ENCODE measurements around the gene CPEB4. TPM values are rescaled to one million over a fixed set of nuclear protein-coding genes. Genes with fewer than 3 reads are reported as not detected.

The CPEB4 gene
- total and polyA plus RNA-seq, 7 donors, result 6.0 to 66.2 (median 27.8) TPM

GRCh38 chr5:173967241-173967640 lies 79.1 kb downstream of the CPEB4 start:
- H3K4me1 ChIP-seq, result peaks cover 0 to 10% (median 4%) of the 10 kb centered on the region in 4 donors
- no peak for DNase-seq
- H3K4me3 ChIP-seq, result no peak overlapping the region
- H3K9me3 ChIP-seq, result no peaks in the 10 kb centered on the region
- no peak for TF ChIP-seq CTCF (IDR thresholded peaks at IDR 0.05)
- TF ChIP-seq EP300 (IDR thresholded peaks at IDR 0.05), result no peak
- no peak for TF ChIP-seq POLR2AphosphoS5 (IDR thresholded peaks at IDR 0.05)
- TF ChIP-seq POLR2A (IDR thresholded peaks at IDR 0.05), result no peak
- no peaks in the 10 kb centered on the region for H3K36me3 ChIP-seq
- no peaks in the 10 kb centered on the region for H3K27me3 ChIP-seq
- no peak overlapping the region for H3K27ac ChIP-seq
- intact Hi-C loops (cut with DNase I), result no loop called here
- 61 to 71% methylated on average over 4 of the region's 4 CpGs for WGBS, 2 donors

- Histone ChIP-seq H3K27me3 (no peaks in the 10 kb centered on the region), H3K36me3 (no peaks in the 10 kb centered on the region), H3K27ac (no peak overlapping the region), H3K9me3 (no peaks in the 10 kb centered on the region), H3K4me3 (no peak overlapping the region), H3K4me1 (peaks cover 0 to 11% (median 5%) of the 10 kb centered on the region in 4 donors)
- intact Hi-C loops (cut with DNase I), result no loop called here
- no peak for TF ChIP-seq POLR2AphosphoS5 (IDR thresholded peaks at IDR 0.05)
- no peak for TF ChIP-seq POLR2A (IDR thresholded peaks at IDR 0.05)
- TF ChIP-seq CTCF (IDR thresholded peaks at IDR 0.05), result no peak
- no peak for TF ChIP-seq EP300 (IDR thresholded peaks at IDR 0.05)
- 77 to 85% methylated on average over 9 of the region's 9 CpGs for WGBS, 2 donors
- no peak for DNase-seq
These were observed 80.1 kb downstream of the CPEB4 start for GRCh38 chr5:173968154-173968797.

DNA sequence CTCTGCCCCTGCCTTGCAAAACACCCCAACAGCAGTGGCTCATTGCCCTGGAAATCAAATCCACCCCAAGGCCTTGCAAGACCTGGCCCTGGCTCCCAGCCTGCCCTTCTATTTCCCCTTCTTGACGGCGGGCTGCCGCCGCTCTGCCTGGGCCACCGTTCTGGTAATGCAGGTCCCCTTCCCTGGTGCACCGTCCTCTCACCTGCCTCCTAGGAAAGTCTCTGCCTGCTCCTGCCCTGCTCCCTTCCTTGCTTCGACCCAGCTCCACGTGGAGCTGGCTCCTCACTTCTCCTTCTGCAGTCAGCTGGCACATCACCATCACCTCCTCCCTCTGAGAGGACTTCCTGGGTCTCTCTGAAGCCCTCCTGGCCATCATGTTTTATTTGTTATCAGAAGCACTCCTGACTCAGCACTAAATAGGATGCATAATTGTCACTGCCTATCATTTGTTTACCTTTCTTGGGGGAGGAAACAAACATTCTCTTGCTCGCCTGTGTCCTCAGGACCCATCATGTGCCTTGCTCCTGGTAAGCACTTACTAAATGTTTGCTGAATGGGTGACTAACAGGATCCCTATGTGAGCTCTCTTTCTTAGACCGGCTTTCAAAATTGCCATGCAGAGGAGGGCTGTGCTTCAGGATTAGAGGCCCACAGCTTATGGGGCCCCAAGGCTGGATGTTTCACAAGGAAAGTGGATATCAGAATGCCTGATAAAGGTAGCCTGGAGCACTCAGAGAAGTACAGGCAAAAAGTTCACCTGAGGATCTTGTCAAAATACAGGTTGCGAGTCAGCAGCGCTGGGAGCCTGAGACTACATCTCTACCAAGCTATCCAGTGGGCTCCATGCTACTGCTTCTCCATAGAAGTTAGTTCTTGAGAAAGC lies 81.3 kb downstream of the CPEB4 start:
- Histone ChIP-seq H3K9me3 (no peaks in the 10 kb centered on the region), H3K4me3 (no peak overlapping the region), H3K27me3 (no peaks in the 10 kb centered on the region), H3K36me3 (no peaks in the 10 kb centered on the region), H3K4me1 (peaks cover 0 to 11% (median 5%) of the 10 kb centered on the region in 4 donors), H3K27ac (no peak overlapping the region)
- WGBS, 2 donors, result 76 to 85% methylated on average over 12 of the region's 12 CpGs
- TF ChIP-seq POLR2AphosphoS5 (IDR thresholded peaks at IDR 0.05) (no peak), CTCF (IDR thresholded peaks at IDR 0.05) (no peak), EP300 (IDR thresholded peaks at IDR 0.05) (no peak), POLR2A (IDR thresholded peaks at IDR 0.05) (no peak)
- no peak for DNase-seq
- intact Hi-C loops (cut with DNase I), result no loop called here

GRCh38 chr5:173970878-173971650 lies 82.9 kb downstream of the CPEB4 start:
- intact Hi-C loops (cut with DNase I), result no loop called here
- peaks cover 0 to 11% (median 5%) of the 10 kb centered on the region in 4 donors for H3K4me1 ChIP-seq
- no peak for TF ChIP-seq POLR2AphosphoS5 (IDR thresholded peaks at IDR 0.05)
- TF ChIP-seq EP300 (IDR thresholded peaks at IDR 0.05), result no peak
- TF ChIP-seq POLR2A (IDR thresholded peaks at IDR 0.05), result no peak
- TF ChIP-seq CTCF (IDR thresholded peaks at IDR 0.05), result no peak
- WGBS, 2 donors, result 89 to 90% methylated on average over 18 of the region's 18 CpGs
- H3K27ac ChIP-seq, result no peak overlapping the region
- no peaks in the 10 kb centered on the region for H3K27me3 ChIP-seq
- no peaks in the 10 kb centered on the region for H3K9me3 ChIP-seq
- DNase-seq, result no peak
- no peaks in the 10 kb centered on the region for H3K36me3 ChIP-seq
- H3K4me3 ChIP-seq, result no peak overlapping the region
